Urinary bladder (tissue), 4 donors: ENCODE data around the gene LYPD8. TPM values are rescaled to one million over a fixed set of nuclear protein-coding genes. Genes with fewer than 3 reads are reported as not detected.

ENCODE experiments used
- DNase-seq: peaks from one replicate; pipeline ENCODE4 v3.0.0-alpha.2; 2015; ENCODE audit errors: extremely low spot score
- H3K27ac ChIP-seq: one replicate; pipeline ENCODE4 v1.5.1; 2013; ENCODE audit warnings: low read depth, mild to moderate bottlenecking, moderate library complexity
- H3K36me3 ChIP-seq: one replicate; pipeline ENCODE4 v1.6.1; 2013; ENCODE audit warnings: mild to moderate bottlenecking, moderate library complexity; ENCODE audit not compliant: insufficient read depth
- H3K4me1 ChIP-seq: one replicate; pipeline ENCODE4 v1.6.1; 2013; ENCODE audit warnings: mild to moderate bottlenecking, moderate library complexity; ENCODE audit not compliant: insufficient read depth
- H3K4me3 ChIP-seq: one replicate; pipeline ENCODE4 v1.5.1; 2013; ENCODE audit warnings: low read depth, low read length
- WGBS: extraction: QIAGEN DNeasy Blood & Tissue Kit; methylation state at CpG from one replicate; pipeline ENCODE4 v1.1.7; 2013; 5-methylcytosine and 5-hydroxymethylcytosine counted together
- polyA plus RNA-seq: library from polyadenylated mRNA; stranded (reverse); fragments of 200-250 nt; gene quantifications from one replicate; pipeline ENCODE4 v1.2.3, GENCODE V29; 2013
- small RNA-seq: library from RNA; depleted of rRNA; stranded (forward); fragments of <200 nt; gene quantifications from one replicate; pipeline ENCODE3, GENCODE V24; 2014
- total RNA-seq: library from RNA; depleted of rRNA; stranded (reverse); fragments of >200 nt; gene quantifications from one replicate; pipeline ENCODE4 v1.2.3, GENCODE V29; 2014
- donor health status: healthy with polysubstance abuse.
- donor health status: healthy.

LYPD8 gene
- total and polyA plus RNA-seq, 2 donors, result not detected

GRCh38 chr1:248704606-248705005 is 51.0 kb downstream of the LYPD8 start:
- WGBS, result 53% methylated on average over 2 of the region's 2 CpGs
- no peak overlapping the region for H3K4me3 ChIP-seq
- H3K27ac ChIP-seq, result no peak overlapping the region
- no peaks in the 10 kb centered on the region for H3K4me1 ChIP-seq
- no peaks in the 10 kb centered on the region for H3K36me3 ChIP-seq
- no peak for DNase-seq

DNA sequence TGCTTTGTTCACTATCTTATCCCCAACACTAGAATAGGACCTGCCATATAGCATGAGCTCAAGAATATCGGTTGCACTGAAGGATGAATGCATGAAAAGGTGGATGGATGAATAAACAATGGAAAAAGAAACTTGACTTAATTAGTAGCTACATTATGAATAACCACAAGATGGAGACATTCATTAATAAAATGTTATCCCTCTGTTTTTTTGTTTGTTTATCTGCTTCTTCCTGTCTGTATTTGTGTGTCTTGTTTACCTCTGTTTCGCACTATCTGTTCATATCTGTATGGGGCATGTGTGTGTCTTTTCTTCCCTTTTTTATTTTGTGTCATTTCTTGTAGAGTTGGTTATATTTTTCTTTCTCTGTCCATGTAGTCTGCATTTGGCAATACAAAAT is 51.9 kb downstream of the LYPD8 start:
- DNase-seq, result no peak
- 51% methylated on average over 2 of the region's 2 CpGs for WGBS
- H3K27ac ChIP-seq, result no peak overlapping the region

GRCh38 chr1:248702714-248703113 is 52.8 kb downstream of the LYPD8 start, which contains the start of gene OR14I1:
TSS of gene OR14I1 (minus strand) at chr1:248702766.
- no peak within 1 kb of the TSS for H3K27ac ChIP-seq
- H3K36me3 ChIP-seq, result no peaks in the 10 kb centered on the region
- H3K4me3 ChIP-seq, result no peak within 1 kb of the TSS
- H3K4me1 ChIP-seq, result no peaks in the 10 kb centered on the region
- DNase-seq, result no peak
- WGBS, result 57% methylated on average over 1 of the region's 1 CpG

More for the DNA sequence above, 51.9 kb downstream of the LYPD8 start:
- H3K4me3 ChIP-seq, result no peak overlapping the region
- H3K36me3 ChIP-seq, result no peaks in the 10 kb centered on the region
- H3K4me1 ChIP-seq, result no peaks in the 10 kb centered on the region

GRCh38 chr1:248699099-248699498 is 56.5 kb downstream of the LYPD8 start:
- 35% methylated on average over 1 of the region's 1 CpG for WGBS
- DNase-seq, result no peak
- Histone ChIP-seq H3K4me1 (no peaks in the 10 kb centered on the region), H3K4me3 (no peak overlapping the region), H3K27ac (no peak overlapping the region), H3K36me3 (no peaks in the 10 kb centered on the region)

GRCh38 chr1:248697907-248698306 is 57.7 kb downstream of the LYPD8 start:
- H3K4me1 ChIP-seq, result no peaks in the 10 kb centered on the region
- H3K36me3 ChIP-seq, result no peaks in the 10 kb centered on the region
- no peak for DNase-seq
- H3K4me3 ChIP-seq, result no peak overlapping the region
- no peak overlapping the region for H3K27ac ChIP-seq
- 82% methylated on average over 6 of the region's 6 CpGs for WGBS

DNA sequence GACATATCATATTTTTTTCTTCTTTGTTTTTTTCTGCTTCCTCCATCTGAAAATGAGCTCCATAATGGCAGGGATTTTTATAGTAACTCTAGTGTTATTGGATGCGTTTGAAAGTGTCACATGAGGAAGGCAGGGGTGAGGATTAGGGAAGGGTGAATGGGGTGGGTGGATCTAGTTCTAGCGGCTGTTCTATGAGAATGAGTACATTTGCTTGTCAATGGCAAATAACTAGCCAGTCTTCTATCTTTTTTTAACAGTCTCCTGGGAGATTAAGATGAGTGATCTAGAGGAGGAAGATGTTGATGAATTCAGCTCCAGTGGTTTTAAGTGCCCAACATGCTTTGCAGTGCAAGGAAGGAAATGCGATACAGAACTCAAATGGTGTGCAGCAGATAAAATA is 58.8 kb downstream of the LYPD8 start:
- no peaks in the 10 kb centered on the region for H3K36me3 ChIP-seq
- H3K4me3 ChIP-seq, result no peak overlapping the region
- H3K27ac ChIP-seq, result no peak overlapping the region
- no peak for DNase-seq
- H3K4me1 ChIP-seq, result no peaks in the 10 kb centered on the region
- 77% methylated on average over 3 of the region's 3 CpGs for WGBS

GRCh38 chr1:248696261-248696660 is 59.3 kb downstream of the LYPD8 start:
- Histone ChIP-seq H3K4me1 (no peaks in the 10 kb centered on the region), H3K4me3 (no peak overlapping the region), H3K27ac (no peak overlapping the region), H3K36me3 (no peaks in the 10 kb centered on the region)
- no peak for DNase-seq
- WGBS, result 69% methylated on average over 3 of the region's 3 CpGs

DNA sequence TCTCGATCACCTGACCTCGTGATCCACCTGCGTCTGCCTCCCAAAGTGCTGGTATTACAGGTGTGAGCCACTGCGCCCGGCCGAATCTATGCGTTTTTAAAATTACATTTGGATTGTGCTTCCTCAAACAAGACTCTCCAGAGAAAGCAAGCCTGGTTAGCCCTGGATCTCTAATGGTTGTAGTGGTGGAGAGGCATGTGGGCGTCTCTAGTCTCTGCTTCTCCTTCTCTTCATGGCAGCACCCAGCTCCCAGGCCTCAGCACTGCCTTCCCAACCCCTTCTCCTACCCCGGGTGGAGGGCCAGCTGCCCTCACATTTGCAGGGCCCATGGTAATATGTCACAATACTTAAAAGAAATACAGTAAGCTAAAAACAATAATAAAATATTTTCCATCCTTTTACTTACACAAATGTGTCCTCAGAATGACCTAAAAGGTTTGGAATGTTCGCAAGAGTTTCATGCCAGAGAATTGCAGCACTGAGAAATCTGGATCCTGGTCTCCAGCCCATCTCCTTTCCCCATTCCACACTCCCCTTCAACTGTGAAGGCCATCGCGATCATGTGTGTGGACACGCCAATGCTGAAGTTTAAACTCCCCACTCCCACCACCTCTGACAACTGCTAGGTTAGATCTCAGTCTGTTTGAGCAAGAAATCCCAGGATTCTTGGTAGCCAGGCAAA is 60.0 kb downstream of the LYPD8 start:
- WGBS, result 87% methylated on average over 13 of the region's 13 CpGs

GRCh38 chr1:248691567-248692155 is 63.9 kb downstream of the LYPD8 start:
- Histone ChIP-seq H3K27ac (no peak overlapping the region), H3K4me1 (no peaks in the 10 kb centered on the region), H3K4me3 (no peak overlapping the region), H3K36me3 (no peaks in the 10 kb centered on the region)
- WGBS, result 74% methylated on average over 51 of the region's 51 CpGs
- no peak for DNase-seq

More for the DNA sequence above, 60.0 kb downstream of the LYPD8 start:
- H3K27ac ChIP-seq, result no peak overlapping the region
- no peak for DNase-seq
- H3K4me1 ChIP-seq, result no peaks in the 10 kb centered on the region
- H3K36me3 ChIP-seq, result no peaks in the 10 kb centered on the region
- H3K4me3 ChIP-seq, result no peak overlapping the region

Small RNA genes lying within 50 kb of the gene (small RNA-seq; reads per million reads assigned to genes)
- not detected for gene AHCYP8

Other genes starting within 250 kb of the LYPD8 start
- gene OR2G6, start 247.7 kb downstream of the LYPD8 start, total RNA-seq, result not detected
- not detected for gene OR2G6, start 247.7 kb downstream of the LYPD8 start, polyA plus RNA-seq
- not detected for gene OR2T29, start 193.0 kb downstream of the LYPD8 start, total RNA-seq
- gene OR2T29, start 193.0 kb downstream of the LYPD8 start, polyA plus RNA-seq, result not detected
- not detected for gene OR2T34, start 181.0 kb downstream of the LYPD8 start, total RNA-seq
- gene OR2T34, start 181.0 kb downstream of the LYPD8 start, polyA plus RNA-seq, result not detected
- not detected for gene OR2T10, start 158.1 kb downstream of the LYPD8 start, total RNA-seq
- not detected for gene OR2T10, start 158.1 kb downstream of the LYPD8 start, polyA plus RNA-seq
- gene OR2T11, start 120.7 kb downstream of the LYPD8 start, total RNA-seq, result not detected
- gene OR2T11, start 120.7 kb downstream of the LYPD8 start, polyA plus RNA-seq, result not detected
- not detected for gene OR2T35, start 110.5 kb downstream of the LYPD8 start, total RNA-seq
- gene OR2T35, start 110.5 kb downstream of the LYPD8 start, polyA plus RNA-seq, result not detected
- not detected for gene OR2T27, start 100.2 kb downstream of the LYPD8 start, total RNA-seq
- not detected for gene OR2T27, start 100.2 kb downstream of the LYPD8 start, polyA plus RNA-seq
- gene OR14I1, start 53.0 kb downstream of the LYPD8 start, total RNA-seq, result not detected
- not detected for gene OR14I1, start 53.0 kb downstream of the LYPD8 start, polyA plus RNA-seq
- 12.7 TPM for gene SH3BP5L, start 70.2 kb upstream of the LYPD8 start, total RNA-seq
- gene SH3BP5L, start 70.2 kb upstream of the LYPD8 start, polyA plus RNA-seq, result 21.8 TPM
- 12.9 TPM for gene ZNF672, start 82.5 kb upstream of the LYPD8 start, total RNA-seq
- gene ZNF672, start 82.5 kb upstream of the LYPD8 start, polyA plus RNA-seq, result 32.5 TPM
- gene ZNF692, start 103.3 kb upstream of the LYPD8 start, total RNA-seq, result 14.7 TPM
- gene ZNF692, start 103.3 kb upstream of the LYPD8 start, polyA plus RNA-seq, result 40.8 TPM
- 10.2 TPM for gene PGBD2, start 150.5 kb upstream of the LYPD8 start, total RNA-seq
- 4.2 TPM for gene PGBD2, start 150.5 kb upstream of the LYPD8 start, polyA plus RNA-seq